K562 (cell line): ENCODE measurements around the gene SPATA13. TPM values are rescaled to one million over a fixed set of nuclear protein-coding genes. Genes with fewer than 3 reads are reported as not detected.

Experiments
- ATAC-seq: fragments of 200-7000 bp; cut with Tn5 transposase; 3 replicates; pipeline ENCODE4 v1.9.1; 2020; ENCODE audit warnings: moderate library complexity
- BruUV-seq: library from RNA; stranded (reverse); fragments of 400-500 nt; replicated peaks from 2 replicates; lab custom pipeline; 2021; lab: Mats Ljungman, UMichigan
- CTCF ChIA-PET: fragments of 300-600 bp; formaldehyde crosslinking; extraction: SDS; loops from one replicate; lab custom pipeline; 2021; ENCODE audit warnings: low intra/inter-chr PET ratio; lab: Yijun Ruan, JAX
- POLR2A ChIA-PET: fragments of 300-600, 350-650 bp; sonication (Branson Sonifier 250); formaldehyde crosslinking; extraction: SDS; loops from one replicate; lab custom pipeline; 2021; ENCODE audit warnings: antibody characterized with exemption, inconsistent platforms; lab: Yijun Ruan, JAX
- DNase-seq, 4 experiments: peaks; one replicate each; pipeline versions ENCODE4 v3.0.0 to v3.0.0-alpha.2; 2011 to 2018; ENCODE audit warnings: low spot score in 3 of 4, mixed read lengths in 3 of 4; ENCODE audit errors: extremely low read depth in 1 of 4
- FAIRE-seq: peaks from 2 replicates; lab custom pipeline; 2011; peaks lifted over from hg19 to GRCh38; lab: Jason Lieb, UNC
- H2AFZ ChIP-seq: 2 replicates; pipeline ENCODE4 v1.6.0; 2011; ENCODE audit warnings: low read depth, low read length, control low read depth, inconsistent platforms
- H3K27ac ChIP-seq: fragments of 200-600 bp; 3 replicates; pipeline ENCODE4 v1.8.0; 2011; ENCODE audit warnings: low read depth, mild to moderate bottlenecking, control low read depth, inconsistent platforms, low read length, moderate library complexity, mixed read lengths; ENCODE audit errors: extremely low read depth
- H3K27me3 ChIP-seq, 2 experiments: fragments of 300-600 bp in 1 of 2; 2 replicates in 1 of 2; 3 replicates in 1 of 2; pipeline versions ENCODE4 v1.6.0 to v1.8.0; 2011; ENCODE audit warnings: inconsistent platforms in 2 of 2, low read length in 2 of 2, mild to moderate bottlenecking in 1 of 2, mixed read lengths in 1 of 2, moderate library complexity in 1 of 2; ENCODE audit not compliant: control insufficient read depth in 2 of 2, insufficient read depth in 2 of 2
- H3K36me3 ChIP-seq: fragments of 300-600 bp; 3 replicates; pipeline ENCODE4 v1.8.0; 2011; ENCODE audit warnings: mild to moderate bottlenecking, low read length, inconsistent platforms; ENCODE audit not compliant: control insufficient read depth, insufficient read depth
- H3K4me1 ChIP-seq, 2 experiments: fragments of 200-600 bp in 1 of 2; replicated peaks in 1 of 2; 2 replicates in 1 of 2; 3 replicates in 1 of 2; pipeline versions ENCODE4 v1.5.1 to v1.8.0; 2011; ENCODE audit warnings: inconsistent platforms in 2 of 2, low read length in 2 of 2, mild to moderate bottlenecking in 1 of 2, mixed read lengths in 1 of 2, moderate library complexity in 1 of 2; ENCODE audit not compliant: control insufficient read depth in 2 of 2, insufficient read depth in 2 of 2
- H3K4me2 ChIP-seq: 2 replicates; pipeline ENCODE4 v1.6.1; 2011; ENCODE audit warnings: low read length, control low read depth, inconsistent platforms, mixed read lengths; ENCODE audit not compliant: insufficient read depth
- H3K4me3 ChIP-seq: fragments of 200-600 bp; sonication (generic), shearing (Covaris generic); 2 replicates; pipeline ENCODE4 v1.5.1; 2016; ENCODE audit warnings: control low read depth, inconsistent platforms
- H3K79me2 ChIP-seq: fragments of 200-600 bp; 3 replicates; pipeline ENCODE4 v1.8.0; 2011; ENCODE audit warnings: low read length, inconsistent platforms; ENCODE audit not compliant: control insufficient read depth, insufficient read depth
- H3K9ac ChIP-seq, 2 experiments: 2 replicates each; pipeline versions ENCODE4 v1.6.0 to v1.6.1; 2011; ENCODE audit warnings: low read depth in 2 of 2, low read length in 2 of 2, control low read depth in 1 of 2, inconsistent platforms in 1 of 2, mild to moderate bottlenecking in 1 of 2, mixed read lengths in 1 of 2; ENCODE audit not compliant: insufficient read depth in 1 of 2
- H3K9me1 ChIP-seq: one replicate; pipeline ENCODE4 v1.6.0; 2011; ENCODE audit warnings: inconsistent platforms, mild to moderate bottlenecking, low read length, moderate library complexity; ENCODE audit not compliant: control insufficient read depth, insufficient read depth
- H3K9me3 ChIP-seq: replicated peaks from 2 replicates; pipeline ENCODE4 v1.5.1; 2011; ENCODE audit warnings: low read depth, low read length, inconsistent platforms; ENCODE audit not compliant: control insufficient read depth, insufficient read depth
- H4K20me1 ChIP-seq: replicated peaks from 2 replicates; pipeline ENCODE4 v1.6.1; 2011; ENCODE audit warnings: low read length, inconsistent platforms, mixed read lengths; ENCODE audit not compliant: control insufficient read depth, insufficient read depth
- BRD4 ChIP-seq: fragments of 200-600 bp; sonication (generic); IDR thresholded peaks from 2 replicates; pipeline ENCODE4 v1.6.1; 2017; ENCODE audit warnings: inconsistent platforms
- ERF ChIP-seq: fragments of 450-650 bp; formaldehyde crosslinking; IDR thresholded peaks from 2 replicates; pipeline ENCODE4 v1.4.0; 2020; ENCODE audit warnings: mild to moderate bottlenecking, mixed read lengths
- HEY1 ChIP-seq: fragments of 250-450 bp; sonication (Bioruptor Pico); IDR thresholded peaks from 2 replicates; pipeline ENCODE4 v1.5.0; 2020; ENCODE audit warnings: mild to moderate bottlenecking, moderate library complexity, borderline replicate concordance
- NFYB ChIP-seq: IDR thresholded peaks from 2 replicates; pipeline ENCODE4 v1.6.1; 2011; ENCODE audit warnings: mild to moderate bottlenecking, moderate library complexity; ENCODE audit not compliant: insufficient read length; ENCODE audit errors: extremely low read depth
- THRA ChIP-seq: fragments of 450-650 bp; IDR thresholded peaks from 2 replicates; pipeline ENCODE4 v1.6.1; 2017; ENCODE audit warnings: mild to moderate bottlenecking, moderate library complexity
- WHSC1 ChIP-seq: IDR thresholded peaks from one replicate; pipeline ENCODE4 v1.6.1; 2012; ENCODE audit warnings: low read length, control low read depth, inconsistent platforms
- ZNF324 ChIP-seq: fragments of 250-450 bp; sonication (Bioruptor Pico); IDR thresholded peaks from 2 replicates; pipeline ENCODE4 v1.4.0; 2020; ENCODE audit warnings: mild to moderate bottlenecking
- ZNF75A ChIP-seq: fragments of 450-650 bp; formaldehyde crosslinking; IDR thresholded peaks from 2 replicates; pipeline ENCODE4 v1.4.0; 2020; ENCODE audit warnings: mild to moderate bottlenecking
- WGBS: fragments of 100-300 bp; shearing (Covaris generic); methylation state at CpG from one replicate; pipeline ENCODE4 v1.1.6; 2016; ENCODE audit warnings: low coverage, mixed read lengths; ENCODE audit not compliant: insufficient coverage; ENCODE audit errors: missing lambda C conversion rate; 5-methylcytosine and 5-hydroxymethylcytosine counted together
- in situ Hi-C: fragments of 300-500 bp; cut with MboI; formaldehyde crosslinking; loops from 4 replicates; pipeline ENCODE4 v1.15.0; 2018; ENCODE audit warnings: inconsistent platforms, mixed read lengths
- intact Hi-C: fragments of 100-400 bp; cut with micrococcal nuclease; formaldehyde crosslinking; loops from 2 replicates; pipeline ENCODE4 v1.14.2; 2022
- polyA plus RNA-seq, 8 experiments: library from polyadenylated mRNA; depleted of rRNA in 4 of 8; stranded (reverse) in 5 of 8; unstranded in 3 of 8; fragments of >200 nt; fragmentation: Nextera tagmentation in 2 of 8; fragmentation: Illumina TruSeq in 1 of 8; extraction: Ambion mirVana in 2 of 8; extraction: Trizol in 1 of 8; gene quantifications; 2 replicates each; pipeline versions ENCODE4 v1.2.1 to v1.2.3, GENCODE V29; 2011 to 2014; ENCODE audit warnings: inconsistent platforms in 1 of 8, missing spikeins in 1 of 8
- total RNA-seq, 7 experiments: library from RNA; depleted of rRNA in 6 of 7; stranded (reverse); fragments of >200 nt in 6 of 7; fragmentation: Illumina TruSeq in 2 of 7; extraction: Trizol in 2 of 7; gene quantifications; 2 replicates each; pipeline versions ENCODE4 v1.2.1 to v1.2.3, GENCODE V29; 2011 to 2021; ENCODE audit warnings: low replicate concordance in 1 of 7

Gene SPATA13
- total and polyA plus RNA-seq, 9 of the 15 experiments (the other 6 are each of a cell fraction or from before 2014, with no cell fraction given), result 0.08 to 0.99 (median 0.21) TPM; not detected in 2

GRCh38 chr13:24131749-24132148 lies 28.8 kb upstream of the SPATA13 start:
- DNase-seq, result no peak
- WGBS, result 0% methylated on average over 1 of the region's 1 CpG
- TF ChIP-seq WHSC1 (no peak), NFYB (peak; percentile 3)
- TF ChIP-seq, all 486 proteins: peak for 1
- in situ Hi-C loops, result no loop called here
- ChIA-PET POLR2A (interaction anchor here (0.6 to 0.7 kb wide), 3 partner anchors 8 to 179 kb away, joined by 3 read pairs; no protein-coding TSS in a partner anchor), CTCF (no interaction called here)
- H3K9me3 ChIP-seq, result 0 out of 2 replicates have a peak, but pooled peaks cover 2% of the 10 kb centered on the region
- no peaks in the 10 kb centered on the region for H3K36me3 ChIP-seq
- ATAC-seq, result no peak
- H3K79me2 ChIP-seq, result no peaks in the 10 kb centered on the region
- no peaks in the 10 kb centered on the region for H3K9me1 ChIP-seq
- no TSS peak for BruUV-seq
- no peaks in the 10 kb centered on the region for H3K27me3 ChIP-seq
- FAIRE-seq, result no peak
- intact Hi-C loops, result no loop called here
- no peaks in the 10 kb centered on the region for H4K20me1 ChIP-seq
- H3K4me1 ChIP-seq, result no peaks in the 10 kb centered on the region
- H3K4me3 ChIP-seq, result no peak overlapping the region
- no peak overlapping the region for H3K9ac ChIP-seq
- no peak overlapping the region for H3K4me2 ChIP-seq
- no peak overlapping the region for H3K27ac ChIP-seq
- H2AFZ ChIP-seq, result no peak overlapping the region

- H3K4me1 ChIP-seq, result no peaks in the 10 kb centered on the region
- DNase-seq, result no peak
- H4K20me1 ChIP-seq, result no peaks in the 10 kb centered on the region
- BruUV-seq, result no TSS peak
- in situ Hi-C loops, result no loop called here
- TF ChIP-seq THRA (no peak), ERF (CRISPR knock-in tag) (no peak), ZNF324 (CRISPR knock-in tag) (no peak), ZNF75A (no peak), HEY1 (CRISPR knock-in tag) (no peak), BRD4 (no peak)
- TF ChIP-seq, all 486 proteins: peak for 0
- no peaks in the 10 kb centered on the region for H3K9me1 ChIP-seq
- H3K4me3 ChIP-seq, result no peak overlapping the region
- no peak for FAIRE-seq
- no peak overlapping the region for H3K27ac ChIP-seq
- H3K79me2 ChIP-seq, result no peaks in the 10 kb centered on the region
- ChIA-PET CTCF (no interaction called here), POLR2A (no interaction called here)
- no peak overlapping the region for H2AFZ ChIP-seq
- 0 out of 2 replicates have a peak, but pooled peaks cover 2% of the 10 kb centered on the region for H3K9me3 ChIP-seq
- no peak overlapping the region for H3K9ac ChIP-seq
- H3K27me3 ChIP-seq, result no peaks in the 10 kb centered on the region
- no peak for ATAC-seq
- H3K36me3 ChIP-seq, result no peaks in the 10 kb centered on the region
- no peak overlapping the region for H3K4me2 ChIP-seq
- intact Hi-C loops, result no loop called here
- 0% methylated on average over 6 of the region's 7 CpGs for WGBS
Observed at GRCh38 chr13:24133021-24133795, 27.3 kb upstream of the SPATA13 start.
